ENCODE measurements around the gene C5orf46. TPM values are rescaled to one million over a fixed set of nuclear protein-coding genes. Genes with fewer than 3 reads are reported as not detected.

Gene C5orf46
- total RNA-seq, 6 donors from 2014 or later: not detected

GRCh38 chr5:147851578-147851977 lies 54.8 kb downstream of the C5orf46 start:
- DNase-seq (no peak), ATAC-seq (ENCODE audit: low FRiP score in 2 of 2) (no peak)
- TF ChIP-seq EP300 (IDR thresholded peaks at IDR 0.05) (no peak), POLR2AphosphoS5 (IDR thresholded peaks at IDR 0.05) (no peak), POLR2A (IDR thresholded peaks at IDR 0.05) (no peak)
- TF ChIP-seq, protein P1, sequence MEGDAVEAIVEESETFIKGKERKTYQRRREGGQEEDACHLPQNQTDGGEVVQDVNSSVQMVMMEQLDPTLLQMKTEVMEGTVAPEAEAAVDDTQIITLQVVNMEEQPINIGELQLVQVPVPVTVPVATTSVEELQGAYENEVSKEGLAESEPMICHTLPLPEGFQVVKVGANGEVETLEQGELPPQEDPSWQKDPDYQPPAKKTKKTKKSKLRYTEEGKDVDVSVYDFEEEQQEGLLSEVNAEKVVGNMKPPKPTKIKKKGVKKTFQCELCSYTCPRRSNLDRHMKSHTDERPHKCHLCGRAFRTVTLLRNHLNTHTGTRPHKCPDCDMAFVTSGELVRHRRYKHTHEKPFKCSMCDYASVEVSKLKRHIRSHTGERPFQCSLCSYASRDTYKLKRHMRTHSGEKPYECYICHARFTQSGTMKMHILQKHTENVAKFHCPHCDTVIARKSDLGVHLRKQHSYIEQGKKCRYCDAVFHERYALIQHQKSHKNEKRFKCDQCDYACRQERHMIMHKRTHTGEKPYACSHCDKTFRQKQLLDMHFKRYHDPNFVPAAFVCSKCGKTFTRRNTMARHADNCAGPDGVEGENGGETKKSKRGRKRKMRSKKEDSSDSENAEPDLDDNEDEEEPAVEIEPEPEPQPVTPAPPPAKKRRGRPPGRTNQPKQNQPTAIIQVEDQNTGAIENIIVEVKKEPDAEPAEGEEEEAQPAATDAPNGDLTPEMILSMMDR (IDR thresholded peaks at IDR 0.05): no peak
- Histone ChIP-seq H3K4me1 (no peaks in the 10 kb centered on the region), H3K27ac (no peak overlapping the region), H3K36me3 (no peaks in the 10 kb centered on the region), H3K9me3 (no peaks in the 10 kb centered on the region), H3K4me3 (no peak overlapping the region), H3K27me3 (no peaks in the 10 kb centered on the region)
- WGBS, 2 donors: 95 to 96% methylated on average over 3 of the region's 3 CpGs

GRCh38 chr5:147849226-147849625 lies 57.1 kb downstream of the C5orf46 start:
- ATAC-seq (ENCODE audit: low FRiP score in 2 of 2): no peak
- no peaks in the 10 kb centered on the region for H3K9me3 ChIP-seq
- H3K36me3 ChIP-seq: no peaks in the 10 kb centered on the region
- TF ChIP-seq POLR2A (IDR thresholded peaks at IDR 0.05): no peak
- no peak for TF ChIP-seq EP300 (IDR thresholded peaks at IDR 0.05)
- DNase-seq: no peak
- no peaks in the 10 kb centered on the region for H3K27me3 ChIP-seq
- no peak overlapping the region for H3K4me3 ChIP-seq
- no peaks in the 10 kb centered on the region for H3K4me1 ChIP-seq
- no peak overlapping the region for H3K27ac ChIP-seq
- 69 to 77% methylated on average over 2 of the region's 2 CpGs for WGBS, 2 donors

DNA sequence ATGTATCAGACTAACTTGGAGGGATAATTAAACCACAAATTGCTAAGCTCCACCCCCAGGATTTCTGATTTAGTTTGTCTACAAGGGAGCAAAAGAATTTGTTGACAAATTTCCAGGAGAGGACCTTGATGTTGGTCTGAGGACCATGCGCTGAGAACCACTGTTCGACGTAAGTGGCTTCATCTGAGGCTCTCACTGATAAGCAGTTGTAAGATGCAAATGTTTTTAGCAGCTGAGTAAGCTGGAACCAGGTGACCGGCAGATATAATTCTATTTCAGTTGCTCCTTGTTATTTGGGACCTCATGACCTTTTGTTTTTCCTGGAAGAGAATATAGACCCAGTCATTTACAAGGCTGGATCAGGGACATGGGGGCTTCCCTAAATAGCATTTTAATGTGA lies 60.7 kb downstream of the C5orf46 start:
- Histone ChIP-seq H3K4me1 (no peaks in the 10 kb centered on the region), H3K9me3 (no peaks in the 10 kb centered on the region), H3K27ac (no peak overlapping the region), H3K36me3 (no peaks in the 10 kb centered on the region), H3K4me3 (no peak overlapping the region), H3K27me3 (no peaks in the 10 kb centered on the region)
- DNase-seq (no peak), ATAC-seq (ENCODE audit: low FRiP score in 2 of 2) (no peak)
- no peak for TF ChIP-seq POLR2AphosphoS5 (IDR thresholded peaks at IDR 0.05)
- no peak for TF ChIP-seq EP300 (IDR thresholded peaks at IDR 0.05)
- no peak for TF ChIP-seq POLR2A (IDR thresholded peaks at IDR 0.05)
- 87 to 88% methylated on average over 4 of the region's 4 CpGs for WGBS, 2 donors

DNA sequence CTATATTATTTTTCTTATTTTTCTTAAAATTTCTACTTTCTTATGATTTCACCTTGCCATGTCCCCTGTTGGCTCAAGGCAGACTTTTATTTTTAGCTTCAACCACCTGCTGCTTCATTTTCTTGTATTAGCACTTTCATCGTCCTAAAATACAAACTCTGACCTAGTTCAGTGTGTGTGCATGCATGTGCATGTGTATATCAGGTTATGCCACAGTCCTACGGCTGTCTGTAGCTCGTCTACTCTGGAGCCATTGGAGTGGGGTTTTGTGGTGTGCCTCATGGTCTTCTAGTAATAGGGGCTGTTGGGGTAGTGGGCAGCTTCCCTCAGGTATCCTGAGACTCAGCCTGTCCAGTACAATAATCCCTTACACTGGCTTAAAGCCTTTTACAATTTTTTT lies 61.5 kb downstream of the C5orf46 start:
- 53 to 58% methylated on average over 3 of the region's 3 CpGs for WGBS, 2 donors
- H3K27ac ChIP-seq: no peak overlapping the region
- no peak for ATAC-seq (ENCODE audit: low FRiP score in 2 of 2)

DNA sequence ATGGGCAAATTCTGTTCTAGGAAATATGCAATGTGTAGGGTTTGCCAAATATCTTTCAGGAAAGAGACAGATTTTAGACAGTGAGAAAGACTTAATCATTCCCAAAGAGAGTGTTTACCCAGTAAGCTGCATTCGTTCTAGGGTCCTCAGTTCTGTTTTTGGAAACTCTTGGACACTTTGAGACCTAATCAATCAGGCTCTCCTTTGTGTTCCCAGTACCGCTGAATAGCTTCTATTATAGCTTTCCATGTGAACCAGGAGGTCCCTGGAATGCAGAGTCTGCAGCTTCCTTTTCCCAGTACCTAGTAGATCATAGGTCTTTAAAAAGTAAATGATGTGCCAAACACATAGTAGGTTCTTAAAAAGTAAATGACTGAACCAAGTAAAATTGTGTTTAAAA lies 63.5 kb downstream of the C5orf46 start:
- no peaks in the 10 kb centered on the region for H3K9me3 ChIP-seq
- H3K36me3 ChIP-seq: no peaks in the 10 kb centered on the region
- 51 to 67% methylated on average over 2 of the region's 2 CpGs for WGBS, 2 donors
- no peaks in the 10 kb centered on the region for H3K4me1 ChIP-seq
- DNase-seq (no peak), ATAC-seq (ENCODE audit: low FRiP score in 2 of 2) (no peak)
- H3K27ac ChIP-seq: no peak overlapping the region
- no peak overlapping the region for H3K4me3 ChIP-seq
- no peak for TF ChIP-seq POLR2AphosphoS5 (IDR thresholded peaks at IDR 0.05)
- no peak for TF ChIP-seq EP300 (IDR thresholded peaks at IDR 0.05)
- no peaks in the 10 kb centered on the region for H3K27me3 ChIP-seq

More for the DNA sequence above, 61.5 kb downstream of the C5orf46 start:
- no peaks in the 10 kb centered on the region for H3K36me3 ChIP-seq
- no peaks in the 10 kb centered on the region for H3K27me3 ChIP-seq
- no peaks in the 10 kb centered on the region for H3K4me1 ChIP-seq
- TF ChIP-seq, protein P1 (IDR thresholded peaks at IDR 0.05): no peak
- TF ChIP-seq EP300 (IDR thresholded peaks at IDR 0.05): no peak
- no peak for TF ChIP-seq POLR2AphosphoS5 (IDR thresholded peaks at IDR 0.05)
- no peak for TF ChIP-seq POLR2A (IDR thresholded peaks at IDR 0.05)
- no peak for DNase-seq
- no peaks in the 10 kb centered on the region for H3K9me3 ChIP-seq
- no peak overlapping the region for H3K4me3 ChIP-seq

Other genes with a start within 250 kb of the C5orf46 start
- 1 to 10 TPM in 5 of 6 donors, under 1 TPM in 1; 0.91 to 8.4 (median 6.0) TPM for gene JAKMIP2, start 123.8 kb downstream of the C5orf46 start, total RNA-seq
- gene SPINK1, start 74.9 kb downstream of the C5orf46 start, total RNA-seq: 10 to 100 TPM in 2 of 6 donors, not detected in 4; 10.0 to 14.3 TPM
- 1,000 to 10,000 TPM in 1 of 6 donors, 100 to 1,000 TPM in 5; 324 to 1,419 (median 520) TPM for gene SCGB3A2, start 27.8 kb downstream of the C5orf46 start, total RNA-seq
- gene SPINK5, start 157.4 kb upstream of the C5orf46 start, total RNA-seq: 1 to 10 TPM in 5 of 6 donors, under 1 TPM in 1; 0.91 to 6.2 (median 2.7) TPM